ENCODE results near the gene SSR3. TPM values are rescaled to one million over a fixed set of nuclear protein-coding genes. Genes with fewer than 3 reads are reported as not detected.

The SSR3 gene
- total and polyA plus RNA-seq, 12 donors, result 47.1 to 479 (median 116) TPM

DNA sequence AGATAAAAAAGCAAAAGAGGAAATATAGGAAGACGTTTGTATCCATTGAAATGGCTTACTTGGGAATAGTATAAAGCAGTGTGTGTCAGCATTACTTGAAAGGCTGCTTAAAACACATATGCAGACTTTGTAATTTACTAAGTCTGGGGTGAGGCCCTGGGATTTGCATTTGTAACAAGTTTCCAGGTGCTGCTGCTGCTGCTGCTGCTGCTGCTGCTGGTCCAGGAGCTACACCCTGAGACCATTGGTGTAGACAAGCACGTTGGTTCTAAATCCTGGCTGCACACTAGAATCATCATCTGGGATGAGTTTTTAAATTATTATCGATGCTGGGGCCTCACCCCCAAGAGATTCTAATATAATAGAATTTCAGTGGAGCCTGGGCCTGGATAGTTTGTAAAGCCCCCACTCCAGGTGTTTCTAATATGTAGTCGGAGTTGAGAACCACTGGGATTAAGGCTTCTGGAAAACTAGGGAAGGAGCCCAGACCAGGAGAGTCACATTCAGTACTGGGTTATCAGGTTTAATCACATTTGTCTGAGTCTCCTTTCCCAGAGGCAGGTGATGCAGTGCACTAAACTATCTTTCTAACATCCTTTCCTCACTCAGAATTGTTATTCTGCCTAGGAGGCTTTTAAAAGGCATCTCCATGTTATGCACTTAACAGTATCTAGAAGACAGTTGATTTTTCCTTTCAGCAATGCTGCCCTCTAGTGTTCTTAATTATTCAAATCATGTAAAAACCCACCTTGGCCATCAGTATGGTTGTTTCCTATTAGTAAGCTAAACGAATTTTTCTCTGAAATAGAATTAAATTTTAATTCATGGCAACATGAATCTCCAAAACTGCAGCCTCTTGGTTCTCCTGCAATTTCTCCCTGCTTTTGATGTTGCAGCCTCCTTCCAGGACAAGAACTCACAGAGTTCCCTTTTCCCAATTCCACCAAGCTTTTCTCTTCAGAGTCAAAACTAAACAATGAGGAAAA, 45.4 kb downstream of the SSR3 start:
- Histone ChIP-seq H3K36me3 (replicated peaks in 1 of 2) (no peaks in the 10 kb centered on the region), H3K9me3 (replicated peaks in 1 of 3) (no peaks in the 10 kb centered on the region), H3K4me1 (replicated peaks in 1 of 2) (no peaks in the 10 kb centered on the region), H3K27ac (no peak overlapping the region), H3K4me3 (no peak overlapping the region), H3K27me3 (no peaks in the 10 kb centered on the region)
- no peak for TF ChIP-seq POLR2A (IDR thresholded peaks at IDR 0.05)
- TF ChIP-seq CTCF (IDR thresholded peaks at IDR 0.05), result peak; percentile 51 to 77 (median 61)
- 52 to 63% (median 53%) methylated on average over 5 of the region's 5 CpGs for WGBS, 4 donors
- intact Hi-C loops (cut with DNase I), result loop anchor here (5.0 to 10.0 kb wide), 2 partner anchors 357 to 365 kb away; no protein-coding TSS in a partner anchor
- no peak for DNase-seq

GRCh38 chr3:156507285-156507684, 47.6 kb downstream of the SSR3 start:
- H3K27ac ChIP-seq, result no peak overlapping the region
- H3K36me3 ChIP-seq (replicated peaks in 1 of 2), result no peaks in the 10 kb centered on the region
- H3K9me3 ChIP-seq (replicated peaks in 1 of 3), result no peaks in the 10 kb centered on the region
- no peak for TF ChIP-seq CTCF (IDR thresholded peaks at IDR 0.05)
- no peak for TF ChIP-seq POLR2A (IDR thresholded peaks at IDR 0.05)
- no peak for DNase-seq
- no peaks in the 10 kb centered on the region for H3K4me1 ChIP-seq (replicated peaks in 1 of 2)
- H3K27me3 ChIP-seq, result no peaks in the 10 kb centered on the region
- intact Hi-C loops (cut with DNase I), result no loop called here
- H3K4me3 ChIP-seq, result no peak overlapping the region

DNA sequence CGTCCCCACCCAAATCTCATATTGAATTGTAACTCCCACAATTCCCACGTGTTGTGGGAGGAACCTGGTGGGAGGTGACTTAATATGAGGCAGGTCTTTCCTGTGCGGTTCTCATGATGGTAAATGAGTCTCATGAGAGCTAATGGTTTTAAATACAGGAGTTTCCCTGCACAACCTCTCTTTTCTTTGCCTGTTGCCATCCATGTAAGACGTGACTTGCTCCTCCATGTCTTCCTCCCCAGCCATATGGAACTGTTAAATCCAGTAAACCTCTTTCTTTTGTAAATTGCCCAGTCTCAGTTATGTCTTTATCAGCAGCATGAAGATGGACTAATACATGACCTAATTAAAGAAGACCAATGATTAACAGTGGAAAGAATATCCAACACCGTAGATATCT, 56.6 kb downstream of the SSR3 start:
- TF ChIP-seq CTCF (IDR thresholded peaks at IDR 0.05) (no peak), POLR2A (IDR thresholded peaks at IDR 0.05) (no peak)
- intact Hi-C loops (cut with DNase I), result no loop called here
- H3K36me3 ChIP-seq (replicated peaks in 1 of 2), result no peaks in the 10 kb centered on the region

DNA sequence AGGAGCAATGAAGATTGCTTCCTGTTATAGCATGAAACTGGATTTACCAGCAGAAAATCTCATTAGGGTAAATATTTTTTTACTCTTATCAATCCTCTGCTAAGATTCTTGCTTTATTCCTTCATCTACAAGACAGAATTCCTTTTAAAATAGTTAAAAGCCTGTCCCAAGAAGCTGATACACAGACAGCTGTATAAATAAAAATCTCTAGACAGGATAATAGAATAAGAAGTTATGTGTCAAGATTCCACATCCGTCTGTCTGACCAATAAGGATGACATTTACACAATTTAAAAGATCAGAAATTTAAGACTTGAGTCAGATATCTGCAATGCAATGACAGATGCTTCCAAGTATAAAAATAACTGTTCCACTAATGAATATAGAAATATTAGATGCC, 57.6 kb downstream of the SSR3 start:
- no peak for DNase-seq
- Histone ChIP-seq H3K4me1 (replicated peaks in 1 of 2) (no peaks in the 10 kb centered on the region), H3K27me3 (no peaks in the 10 kb centered on the region), H3K4me3 (no peak overlapping the region), H3K27ac (no peak overlapping the region), H3K36me3 (replicated peaks in 1 of 2) (no peaks in the 10 kb centered on the region), H3K9me3 (replicated peaks in 1 of 3) (no peaks in the 10 kb centered on the region)
- intact Hi-C loops (cut with DNase I), result no loop called here
- WGBS, 4 donors, result 45 to 61% (median 51%) methylated on average over 1 of the region's 1 CpG
- TF ChIP-seq CTCF (IDR thresholded peaks at IDR 0.05) (no peak), POLR2A (IDR thresholded peaks at IDR 0.05) (no peak)

More for the DNA sequence above, 56.6 kb downstream of the SSR3 start:
- 75 to 92% (median 86%) methylated on average over 5 of the region's 5 CpGs for WGBS, 4 donors
- no peak for DNase-seq
- Histone ChIP-seq H3K27ac (no peak overlapping the region), H3K4me3 (no peak overlapping the region), H3K27me3 (no peaks in the 10 kb centered on the region), H3K4me1 (replicated peaks in 1 of 2) (no peaks in the 10 kb centered on the region), H3K9me3 (replicated peaks in 1 of 3) (no peaks in the 10 kb centered on the region)
